SK-N-SH (cell line): ENCODE measurements around the gene TNRC6B. TPM values are rescaled to one million over a fixed set of nuclear protein-coding genes. Genes with fewer than 3 reads are reported as not detected.

Experiments
- CTCF ChIA-PET: fragments of 300-600, 350-600 bp; formaldehyde crosslinking; extraction: SDS; loops from one replicate; lab custom pipeline; 2021; lab: Yijun Ruan, JAX
- POLR2A ChIA-PET: fragments of 350-600 bp; sonication (Branson Sonifier 250); formaldehyde crosslinking; extraction: SDS; loops from one replicate; lab custom pipeline; 2020; ENCODE audit warnings: antibody characterized with exemption, inconsistent platforms; lab: Yijun Ruan, JAX
- DNase-seq: peaks from one replicate; pipeline ENCODE4 v3.0.0; 2012
- H2AFZ ChIP-seq: fragments of 200-600 bp; sonication (generic); 2 replicates; pipeline ENCODE4 v1.8.1; 2016; ENCODE audit warnings: antibody characterized with exemption, mild to moderate bottlenecking, low read depth
- H3F3A ChIP-seq: fragments of 200-600 bp; sonication (generic); replicated peaks from 2 replicates; pipeline ENCODE3; 2016; ENCODE audit warnings: antibody characterized with exemption, mild to moderate bottlenecking; ENCODE audit not compliant: insufficient read depth
- H3K27ac ChIP-seq, 2 experiments: fragments of 200-500 bp in 1 of 2; fragments of 200-600 bp in 1 of 2; sonication (Bioruptor generic) in 1 of 2; sonication (generic), shearing (Covaris generic) in 1 of 2; 2 replicates each; pipeline versions ENCODE4 v1.5.1 to v1.6.1; 2014 to 2016; ENCODE audit warnings: low read depth in 2 of 2, inconsistent platforms in 1 of 2, low read length in 1 of 2, mild to moderate bottlenecking in 1 of 2, mixed read lengths in 1 of 2
- H3K27me3 ChIP-seq: fragments of 200-600 bp; sonication (generic), shearing (Covaris generic); 2 replicates; pipeline ENCODE4 v1.6.1; 2016; ENCODE audit warnings: mixed run types; ENCODE audit not compliant: insufficient read depth
- H3K36me3 ChIP-seq, 2 experiments: fragments of 200-500 bp in 1 of 2; fragments of 200-600 bp in 1 of 2; sonication (Bioruptor generic) in 1 of 2; sonication (generic) in 1 of 2; replicated peaks in 1 of 2; 2 replicates each; pipeline versions ENCODE3 to v1.5.1; 2014 to 2016; ENCODE audit warnings: low read length in 1 of 2, mild to moderate bottlenecking in 1 of 2; ENCODE audit not compliant: insufficient read depth in 2 of 2, control insufficient read depth in 1 of 2
- H3K4me1 ChIP-seq, 2 experiments: fragments of 200-500 bp in 1 of 2; fragments of 200-600 bp in 1 of 2; sonication (Bioruptor generic) in 1 of 2; sonication (generic), shearing (Covaris generic) in 1 of 2; 2 replicates each; pipeline versions ENCODE4 v1.5.1 to v1.6.1; 2014 to 2016; ENCODE audit warnings: low read depth in 1 of 2, low read length in 1 of 2, mixed run types in 1 of 2; ENCODE audit not compliant: insufficient read depth in 2 of 2, control insufficient read depth in 1 of 2
- H3K4me2 ChIP-seq: fragments of 200-600 bp; sonication (generic), shearing (Covaris generic); 2 replicates; pipeline ENCODE4 v1.6.1; 2017; ENCODE audit warnings: mixed run types
- H3K4me3 ChIP-seq, 2 experiments: fragments of 200-500 bp in 1 of 2; fragments of 200-600 bp in 1 of 2; sonication (Bioruptor generic) in 1 of 2; sonication (generic), shearing (Covaris generic) in 1 of 2; 2 replicates each; pipeline versions ENCODE4 v1.5.1 to v1.8.1; 2014 to 2016; ENCODE audit warnings: low read depth in 2 of 2, inconsistent platforms in 1 of 2, low read length in 1 of 2, mild to moderate bottlenecking in 1 of 2, mixed read lengths in 1 of 2, moderate library complexity in 1 of 2
- H3K79me2 ChIP-seq: fragments of 200-600 bp; sonication (generic); 2 replicates; pipeline ENCODE4 v1.8.1; 2017; ENCODE audit warnings: mild to moderate bottlenecking; ENCODE audit not compliant: insufficient read depth
- H3K9ac ChIP-seq: fragments of 200-600 bp; sonication (generic); 2 replicates; pipeline ENCODE4 v1.6.1; 2017; ENCODE audit warnings: mixed run types
- H3K9me2 ChIP-seq: fragments of 200-600 bp; sonication (generic); 2 replicates; pipeline ENCODE4 v1.6.1; 2017; ENCODE audit warnings: mixed run types
- H3K9me3 ChIP-seq: fragments of 200-600 bp; sonication (generic); 2 replicates; pipeline ENCODE4 v1.6.1; 2017; ENCODE audit warnings: mixed run types, mild to moderate bottlenecking, moderate library complexity
- H4K20me1 ChIP-seq: fragments of 200-600 bp; sonication (generic); 2 replicates; pipeline ENCODE4 v1.6.1; 2017; ENCODE audit warnings: mild to moderate bottlenecking, mixed run types; ENCODE audit not compliant: insufficient read depth
- EP300 ChIP-seq, 2 experiments: IDR thresholded peaks; 2 replicates each; pipeline versions ENCODE4 v1.4.0 to v1.6.1; 2012; ENCODE audit warnings: borderline replicate concordance in 1 of 2, low read depth in 1 of 2, low read length in 1 of 2
- REST ChIP-seq: IDR thresholded peaks from 2 replicates; pipeline ENCODE4 v1.6.1; 2012; ENCODE audit warnings: mild to moderate bottlenecking, low read depth, low read length, moderate library complexity
- RXRA ChIP-seq: IDR thresholded peaks from 2 replicates; pipeline ENCODE4 v1.4.0; 2012; ENCODE audit warnings: low read depth, mild to moderate bottlenecking, borderline replicate concordance
- TCF12 ChIP-seq: IDR thresholded peaks from 2 replicates; pipeline ENCODE4 v1.4.0; 2012
- YY1 ChIP-seq: IDR thresholded peaks from 2 replicates; pipeline ENCODE4 v1.4.0; 2012; ENCODE audit warnings: low read depth, mild to moderate bottlenecking
- WGBS: methylation state at CpG from one replicate; pipeline ENCODE4 v1.1.6; 2017; ENCODE audit warnings: low lambda C conversion rate; 5-methylcytosine and 5-hydroxymethylcytosine counted together
- polyA plus RNA-seq, 3 experiments: library from polyadenylated mRNA; depleted of rRNA; stranded (reverse); fragments of >200 nt; gene quantifications; 2 replicates each; pipeline ENCODE4 v1.2.3, GENCODE V29; 2012
- TF ChIP-seq, protein P1 (sequence below): fragments of 150-350 bp; IDR thresholded peaks from 2 replicates; pipeline ENCODE4 v1.6.1; 2016; ENCODE audit warnings: mild to moderate bottlenecking, low read depth, low read length

Gene TNRC6B
- polyA plus RNA-seq, 1 of the 3 experiments (the other 2 are of a cell fraction): 1.2 TPM

DNA sequence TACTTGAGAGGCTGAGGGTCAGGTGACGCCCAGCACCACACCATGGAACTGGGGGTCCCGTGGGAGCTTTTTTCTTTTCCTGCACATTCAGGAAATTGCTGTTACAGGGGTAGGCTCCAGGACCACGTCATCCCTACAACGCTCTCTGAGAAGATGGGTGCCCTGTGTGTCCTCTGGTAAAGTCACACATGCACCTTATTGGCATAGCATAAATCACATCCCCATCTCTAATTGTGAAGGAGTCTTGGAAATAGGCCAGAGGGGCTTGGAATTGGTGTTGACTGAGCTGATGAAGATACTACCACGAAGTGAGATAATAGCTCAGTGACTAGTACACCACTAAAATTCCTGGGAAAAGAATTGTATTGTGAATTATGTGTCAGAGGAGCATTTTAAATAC, 57.6 kb downstream of the TNRC6B start:
- no peaks in the 10 kb centered on the region for H3K9me3 ChIP-seq
- H3K36me3 ChIP-seq: no peaks in the 10 kb centered on the region
- TF ChIP-seq YY1 (no peak), TCF12 (no peak), RXRA (no peak), EP300 (IDR thresholded peaks at IDR 0.05; ENCODE audit: borderline replicate concordance in 1 of 2, low read depth in 1 of 2, low read length in 1 of 2) (no peak), REST (no peak)
- no peaks in the 10 kb centered on the region for H3K9me2 ChIP-seq
- H3K4me1 ChIP-seq: peaks cover 7 to 11% of the 10 kb centered on the region in 2 experiments; a peak in 3 of 4 replicates
- H3K27me3 ChIP-seq: no peaks in the 10 kb centered on the region
- peaks cover 42% of the 10 kb centered on the region for H3K79me2 ChIP-seq
- CTCF ChIA-PET: no interaction called here
- peaks cover 9% of the 10 kb centered on the region for H3F3A ChIP-seq
- DNase-seq: no peak
- no peak overlapping the region for H3K4me3 ChIP-seq
- no peak overlapping the region for H3K4me2 ChIP-seq
- POLR2A ChIA-PET: no interaction called here
- H4K20me1 ChIP-seq: no peaks in the 10 kb centered on the region
- H3K27ac ChIP-seq: no peak overlapping the region
- WGBS: 54% methylated on average over 2 of the region's 5 CpGs
- no peak overlapping the region for H2AFZ ChIP-seq
- no peak overlapping the region for H3K9ac ChIP-seq

DNA sequence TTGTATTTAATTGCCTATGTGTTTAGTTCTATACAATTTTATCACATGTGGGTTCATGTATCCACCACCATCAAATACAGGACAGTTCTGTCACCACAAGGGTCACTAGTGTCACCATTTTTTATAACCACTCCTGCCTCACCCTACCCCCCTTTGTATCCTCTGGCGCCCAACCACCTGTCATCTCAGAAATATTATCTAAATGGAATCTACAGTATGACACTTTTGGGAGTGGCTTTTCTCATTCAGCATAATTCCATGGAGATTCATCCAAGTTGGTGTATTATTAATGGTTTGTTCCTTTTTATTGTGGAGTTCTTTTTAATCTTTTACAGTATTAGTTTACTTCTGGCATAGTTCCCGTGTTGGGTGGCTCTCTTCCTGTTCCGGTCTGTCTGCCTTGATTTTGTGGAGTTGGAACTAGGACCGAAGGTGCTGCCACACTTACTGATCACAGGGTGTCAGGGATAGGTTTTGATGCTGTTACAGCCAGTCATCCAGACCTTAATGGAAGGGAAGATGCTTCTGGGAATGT, 58.5 kb downstream of the TNRC6B start:
- Histone ChIP-seq H3K9ac (no peak overlapping the region), H4K20me1 (no peaks in the 10 kb centered on the region), H3K79me2 (peaks cover 51% of the 10 kb centered on the region), H2AFZ (no peak overlapping the region), H3K9me3 (no peaks in the 10 kb centered on the region), H3K4me2 (no peak overlapping the region), H3F3A (peaks cover 9% of the 10 kb centered on the region), H3K27ac (no peak overlapping the region), H3K4me3 (no peak overlapping the region), H3K4me1 (peaks cover 7 to 11% of the 10 kb centered on the region in 2 experiments; a peak in 3 of 4 replicates), H3K36me3 (no peaks in the 10 kb centered on the region)
- CTCF ChIA-PET: no interaction called here
- POLR2A ChIA-PET: no interaction called here
- DNase-seq: no peak
- no peak for TF ChIP-seq RXRA
- no peak for TF ChIP-seq YY1
- TF ChIP-seq, protein P1, sequence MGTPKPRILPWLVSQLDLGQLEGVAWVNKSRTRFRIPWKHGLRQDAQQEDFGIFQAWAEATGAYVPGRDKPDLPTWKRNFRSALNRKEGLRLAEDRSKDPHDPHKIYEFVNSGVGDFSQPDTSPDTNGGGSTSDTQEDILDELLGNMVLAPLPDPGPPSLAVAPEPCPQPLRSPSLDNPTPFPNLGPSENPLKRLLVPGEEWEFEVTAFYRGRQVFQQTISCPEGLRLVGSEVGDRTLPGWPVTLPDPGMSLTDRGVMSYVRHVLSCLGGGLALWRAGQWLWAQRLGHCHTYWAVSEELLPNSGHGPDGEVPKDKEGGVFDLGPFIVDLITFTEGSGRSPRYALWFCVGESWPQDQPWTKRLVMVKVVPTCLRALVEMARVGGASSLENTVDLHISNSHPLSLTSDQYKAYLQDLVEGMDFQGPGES: no peak
- TF ChIP-seq, all 33 proteins: peak for 0
- no peaks in the 10 kb centered on the region for H3K9me2 ChIP-seq
- no peaks in the 10 kb centered on the region for H3K27me3 ChIP-seq
- 87% methylated on average over 4 of the region's 4 CpGs for WGBS
